GM12878 (cell line): Measurements from ENCODE around the gene CEP131. TPM values are rescaled to one million over a fixed set of nuclear protein-coding genes. Genes with fewer than 3 reads are reported as not detected.

Experiments used
- ATAC-seq: fragments of 200-7000 bp; cut with Tn5 transposase; 3 replicates; pipeline ENCODE4 v1.9.1; 2020; ENCODE audit warnings: mild to moderate bottlenecking, moderate library complexity
- BruUV-seq: library from RNA; stranded (reverse); fragments of 400-500 nt; replicated peaks from 2 replicates; lab custom pipeline; 2021; lab: Mats Ljungman, UMichigan
- CTCF ChIA-PET: fragments of 300-600 bp; sonication (Branson Sonifier 250); formaldehyde crosslinking; extraction: SDS; loops from one replicate; lab custom pipeline; 2021; ENCODE audit warnings: inconsistent platforms; lab: Yijun Ruan, JAX
- POLR2A ChIA-PET: fragments of 350-600 bp; formaldehyde crosslinking; extraction: SDS; loops from one replicate; lab custom pipeline; 2021; ENCODE audit warnings: inconsistent platforms; lab: Charles Lee
- RAD21 ChIA-PET: fragments of 300-600 bp; sonication (Branson Sonifier 250); formaldehyde crosslinking; loops from one replicate; lab custom pipeline; 2023; ENCODE audit warnings: antibody characterized with exemption; ENCODE audit not compliant: unreplicated experiment; lab: Charles Lee
- SMC1A ChIA-PET: fragments of 300-600 bp; sonication (Branson Sonifier 250); formaldehyde crosslinking; loops from one replicate; lab custom pipeline; 2023; ENCODE audit not compliant: unreplicated experiment, uncharacterized antibody; lab: Charles Lee
- DNase-seq: peaks from one replicate; pipeline ENCODE4 v3.0.0-alpha.2; 2011; ENCODE audit warnings: low read depth, low spot score
- FAIRE-seq: peaks from 3 replicates; lab custom pipeline; 2011; peaks lifted over from hg19 to GRCh38; lab: Jason Lieb, UNC
- H2AFZ ChIP-seq: 2 replicates; pipeline ENCODE4 v1.6.0; 2011; ENCODE audit warnings: low read depth, low read length, control low read depth; ENCODE audit not compliant: control insufficient read depth
- H3K27ac ChIP-seq: 2 replicates; pipeline ENCODE4 v1.5.1; 2011; ENCODE audit warnings: control low read depth; ENCODE audit not compliant: control insufficient read depth, insufficient read depth
- H3K27me3 ChIP-seq, 2 experiments: replicated peaks in 1 of 2; 2 replicates each; pipeline versions ENCODE4 v1.6.0 to v1.6.1; 2011; ENCODE audit warnings: low read length in 1 of 2; ENCODE audit not compliant: control insufficient read depth in 2 of 2, insufficient read depth in 2 of 2
- H3K36me3 ChIP-seq, 2 experiments: 2 replicates each; pipeline ENCODE4 v1.5.1; 2011; ENCODE audit warnings: low read length in 1 of 2; ENCODE audit not compliant: control insufficient read depth in 2 of 2, insufficient read depth in 2 of 2
- H3K4me1 ChIP-seq: 2 replicates; pipeline ENCODE4 v1.6.1; 2011; ENCODE audit warnings: mild to moderate bottlenecking, low read length, moderate library complexity, mixed read lengths; ENCODE audit not compliant: control insufficient read depth, insufficient read depth
- H3K4me2 ChIP-seq: 2 replicates; pipeline ENCODE4 v1.6.0; 2011; ENCODE audit warnings: control low read depth; ENCODE audit not compliant: control insufficient read depth, insufficient read depth
- H3K4me3 ChIP-seq: fragments of 200-600 bp; sonication (generic); 2 replicates; pipeline ENCODE4 v1.5.1; 2016
- H3K79me2 ChIP-seq: 2 replicates; pipeline ENCODE4 v1.6.0; 2011; ENCODE audit warnings: low read length; ENCODE audit not compliant: control insufficient read depth, insufficient read depth
- H3K9ac ChIP-seq: 2 replicates; pipeline ENCODE4 v1.8.0; 2011; ENCODE audit warnings: low read length, control low read depth, mixed read lengths; ENCODE audit not compliant: control insufficient read depth, insufficient read depth
- H3K9me3 ChIP-seq: replicated peaks from 3 replicates; pipeline ENCODE4 v1.5.1; 2011; ENCODE audit warnings: mild to moderate bottlenecking, low read length; ENCODE audit not compliant: control insufficient read depth, insufficient read depth
- H4K20me1 ChIP-seq: 2 replicates; pipeline ENCODE4 v1.6.0; 2011; ENCODE audit not compliant: control insufficient read depth, insufficient read depth
- CHD2 ChIP-seq: IDR thresholded peaks from 2 replicates; pipeline ENCODE4 v1.6.1; 2011; ENCODE audit warnings: low read depth, low read length, improper control_type of control experiment, borderline replicate concordance
- EGR1 ChIP-seq, 2 experiments: IDR thresholded peaks; 1 replicate in 1 of 2; 2 replicates in 1 of 2; pipeline ENCODE4 v1.6.1; 2011 to 2012; ENCODE audit warnings: low read depth in 2 of 2, low read length in 2 of 2, borderline replicate concordance in 1 of 2, mild to moderate bottlenecking in 1 of 2, moderate library complexity in 1 of 2
- MXI1 ChIP-seq: fragments of 150-350 bp; IDR thresholded peaks from 2 replicates; pipeline ENCODE4 v1.6.1; 2011; ENCODE audit warnings: low read depth, mild to moderate bottlenecking, inconsistent platforms, low read length, improper control_type of control experiment
- PAX8 ChIP-seq: fragments of 450-650 bp; IDR thresholded peaks from 2 replicates; pipeline ENCODE4 v1.6.1; 2017; ENCODE audit warnings: mild to moderate bottlenecking, moderate library complexity
- STAT1 ChIP-seq: fragments of 450-650 bp; conservative IDR thresholded peaks from 2 replicates; pipeline ENCODE4 v1.6.1; 2014; ENCODE audit warnings: antibody characterized with exemption, mild to moderate bottlenecking
- WGBS: methylation state at CpG from one replicate; pipeline ENCODE4 v1.1.6; 2016; ENCODE audit warnings: low lambda C conversion rate; ENCODE audit not compliant: insufficient replicate concordance, insufficient coverage; ENCODE audit errors: missing lambda C conversion rate; 5-methylcytosine and 5-hydroxymethylcytosine counted together
- in situ Hi-C: fragments of 300-500 bp; cut with MboI; formaldehyde crosslinking; loops from 9 replicates; pipeline ENCODE4 v1.14.3; 2018; ENCODE audit warnings: mixed read lengths
- intact Hi-C: fragments of 100-400 bp; cut with micrococcal nuclease; formaldehyde crosslinking; loops from one replicate; pipeline ENCODE4 v1.14.2; 2022; ENCODE audit not compliant: unreplicated experiment
- polyA plus RNA-seq, 11 experiments: library from polyadenylated mRNA; depleted of rRNA in 4 of 11; unstranded in 6 of 11; stranded (reverse) in 5 of 11; fragments of >200 nt; fragmentation: Nextera tagmentation in 4 of 11; fragmentation: Illumina TruSeq in 1 of 11; extraction: Ambion mirVana in 4 of 11; extraction: Trizol in 1 of 11; gene quantifications; 1 replicate in 1 of 11; 2 replicates in 10 of 11; pipeline versions ENCODE4 v1.2.1 to v1.2.3, GENCODE V29; 2011 to 2016; ENCODE audit warnings: inconsistent platforms in 2 of 11, missing spikeins in 2 of 11, low read depth in 1 of 11
- total RNA-seq, 4 experiments: library from RNA; depleted of rRNA in 3 of 4; stranded (reverse); fragments of >200 nt in 3 of 4; fragmentation: Illumina TruSeq in 1 of 4; extraction: Trizol in 1 of 4; gene quantifications; 2 replicates each; pipeline versions ENCODE4 v1.2.1 to v1.2.3, GENCODE V29; 2013 to 2021
- TF ChIP-seq, protein P1 (sequence below): IDR thresholded peaks from 2 replicates; pipeline ENCODE4 v1.6.1; 2012; ENCODE audit warnings: low read depth, low read length, improper control_type of control experiment
- TF ChIP-seq, protein P2 (sequence below): fragments of 450-650 bp; IDR thresholded peaks from 2 replicates; pipeline ENCODE4 v1.6.1; 2017; ENCODE audit warnings: mild to moderate bottlenecking, moderate library complexity
- TF ChIP-seq, protein P3 (sequence below): fragments of 450-650 bp; formaldehyde crosslinking; IDR thresholded peaks from 2 replicates; pipeline ENCODE4 v1.5.0; 2022; ENCODE audit warnings: mild to moderate bottlenecking, missing genetic modification characterization

Gene CEP131
- total and polyA plus RNA-seq, 10 of the 15 experiments (the other 5 are each of a cell fraction or from before 2014, with no cell fraction given): 0.05 to 17.3 (median 6.7) TPM

DNA sequence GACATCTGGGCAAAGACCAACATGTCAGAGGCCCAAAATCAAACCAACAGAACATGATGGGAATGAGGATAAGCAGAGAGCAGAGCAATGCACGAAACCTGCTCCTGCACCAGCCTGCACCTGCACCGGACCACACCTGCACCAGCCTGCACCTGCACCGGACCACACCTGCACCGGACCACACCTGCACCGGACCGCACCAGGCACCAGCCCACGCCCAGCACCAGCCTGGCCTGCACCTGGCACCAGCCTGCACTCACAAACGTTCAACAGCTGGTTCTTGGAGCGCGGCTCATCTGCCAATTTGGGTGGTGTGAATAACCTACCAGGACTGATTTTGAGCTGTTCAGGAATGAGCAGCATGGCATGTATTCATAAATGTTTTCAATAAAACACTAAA is 18.2 kb downstream of the CEP131 start:
- no peak for TF ChIP-seq CHD2
- TF ChIP-seq, protein P1, sequence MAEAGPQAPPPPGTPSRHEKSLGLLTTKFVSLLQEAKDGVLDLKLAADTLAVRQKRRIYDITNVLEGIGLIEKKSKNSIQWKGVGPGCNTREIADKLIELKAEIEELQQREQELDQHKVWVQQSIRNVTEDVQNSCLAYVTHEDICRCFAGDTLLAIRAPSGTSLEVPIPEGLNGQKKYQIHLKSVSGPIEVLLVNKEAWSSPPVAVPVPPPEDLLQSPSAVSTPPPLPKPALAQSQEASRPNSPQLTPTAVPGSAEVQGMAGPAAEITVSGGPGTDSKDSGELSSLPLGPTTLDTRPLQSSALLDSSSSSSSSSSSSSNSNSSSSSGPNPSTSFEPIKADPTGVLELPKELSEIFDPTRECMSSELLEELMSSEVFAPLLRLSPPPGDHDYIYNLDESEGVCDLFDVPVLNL: no peak
- no peak for TF ChIP-seq PAX8
- no peak for TF ChIP-seq MXI1
- TF ChIP-seq, protein P2, sequence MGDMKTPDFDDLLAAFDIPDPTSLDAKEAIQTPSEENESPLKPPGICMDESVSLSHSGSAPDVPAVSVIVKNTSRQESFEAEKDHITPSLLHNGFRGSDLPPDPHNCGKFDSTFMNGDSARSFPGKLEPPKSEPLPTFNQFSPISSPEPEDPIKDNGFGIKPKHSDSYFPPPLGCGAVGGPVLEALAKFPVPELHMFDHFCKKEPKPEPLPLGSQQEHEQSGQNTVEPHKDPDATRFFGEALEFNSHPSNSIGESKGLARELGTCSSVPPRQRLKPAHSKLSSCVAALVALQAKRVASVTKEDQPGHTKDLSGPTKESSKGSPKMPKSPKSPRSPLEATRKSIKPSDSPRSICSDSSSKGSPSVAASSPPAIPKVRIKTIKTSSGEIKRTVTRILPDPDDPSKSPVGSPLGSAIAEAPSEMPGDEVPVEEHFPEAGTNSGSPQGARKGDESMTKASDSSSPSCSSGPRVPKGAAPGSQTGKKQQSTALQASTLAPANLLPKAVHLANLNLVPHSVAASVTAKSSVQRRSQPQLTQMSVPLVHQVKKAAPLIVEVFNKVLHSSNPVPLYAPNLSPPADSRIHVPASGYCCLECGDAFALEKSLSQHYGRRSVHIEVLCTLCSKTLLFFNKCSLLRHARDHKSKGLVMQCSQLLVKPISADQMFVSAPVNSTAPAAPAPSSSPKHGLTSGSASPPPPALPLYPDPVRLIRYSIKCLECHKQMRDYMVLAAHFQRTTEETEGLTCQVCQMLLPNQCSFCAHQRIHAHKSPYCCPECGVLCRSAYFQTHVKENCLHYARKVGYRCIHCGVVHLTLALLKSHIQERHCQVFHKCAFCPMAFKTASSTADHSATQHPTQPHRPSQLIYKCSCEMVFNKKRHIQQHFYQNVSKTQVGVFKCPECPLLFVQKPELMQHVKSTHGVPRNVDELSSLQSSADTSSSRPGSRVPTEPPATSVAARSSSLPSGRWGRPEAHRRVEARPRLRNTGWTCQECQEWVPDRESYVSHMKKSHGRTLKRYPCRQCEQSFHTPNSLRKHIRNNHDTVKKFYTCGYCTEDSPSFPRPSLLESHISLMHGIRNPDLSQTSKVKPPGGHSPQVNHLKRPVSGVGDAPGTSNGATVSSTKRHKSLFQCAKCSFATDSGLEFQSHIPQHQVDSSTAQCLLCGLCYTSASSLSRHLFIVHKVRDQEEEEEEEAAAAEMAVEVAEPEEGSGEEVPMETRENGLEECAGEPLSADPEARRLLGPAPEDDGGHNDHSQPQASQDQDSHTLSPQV: no peak
- TF ChIP-seq, protein P3, sequence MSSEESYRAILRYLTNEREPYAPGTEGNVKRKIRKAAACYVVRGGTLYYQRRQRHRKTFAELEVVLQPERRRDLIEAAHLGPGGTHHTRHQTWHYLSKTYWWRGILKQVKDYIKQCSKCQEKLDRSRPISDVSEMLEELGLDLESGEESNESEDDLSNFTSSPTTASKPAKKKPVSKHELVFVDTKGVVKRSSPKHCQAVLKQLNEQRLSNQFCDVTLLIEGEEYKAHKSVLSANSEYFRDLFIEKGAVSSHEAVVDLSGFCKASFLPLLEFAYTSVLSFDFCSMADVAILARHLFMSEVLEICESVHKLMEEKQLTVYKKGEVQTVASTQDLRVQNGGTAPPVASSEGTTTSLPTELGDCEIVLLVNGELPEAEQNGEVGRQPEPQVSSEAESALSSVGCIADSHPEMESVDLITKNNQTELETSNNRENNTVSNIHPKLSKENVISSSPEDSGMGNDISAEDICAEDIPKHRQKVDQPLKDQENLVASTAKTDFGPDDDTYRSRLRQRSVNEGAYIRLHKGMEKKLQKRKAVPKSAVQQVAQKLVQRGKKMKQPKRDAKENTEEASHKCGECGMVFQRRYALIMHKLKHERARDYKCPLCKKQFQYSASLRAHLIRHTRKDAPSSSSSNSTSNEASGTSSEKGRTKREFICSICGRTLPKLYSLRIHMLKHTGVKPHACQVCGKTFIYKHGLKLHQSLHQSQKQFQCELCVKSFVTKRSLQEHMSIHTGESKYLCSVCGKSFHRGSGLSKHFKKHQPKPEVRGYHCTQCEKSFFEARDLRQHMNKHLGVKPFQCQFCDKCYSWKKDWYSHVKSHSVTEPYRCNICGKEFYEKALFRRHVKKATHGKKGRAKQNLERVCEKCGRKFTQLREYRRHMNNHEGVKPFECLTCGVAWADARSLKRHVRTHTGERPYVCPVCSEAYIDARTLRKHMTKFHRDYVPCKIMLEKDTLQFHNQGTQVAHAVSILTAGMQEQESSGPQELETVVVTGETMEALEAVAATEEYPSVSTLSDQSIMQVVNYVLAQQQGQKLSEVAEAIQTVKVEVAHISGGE (CRISPR knock-in tag): no peak
- TF ChIP-seq STAT1: no peak
- no peak for TF ChIP-seq EGR1 (IDR thresholded peaks at IDR 0.05; ENCODE audit: borderline replicate concordance in 1 of 2, low read depth in 2 of 2, low read length in 2 of 2)
- Histone ChIP-seq H3K27ac (no peak overlapping the region), H3K9me3 (no peaks in the 10 kb centered on the region), H3K4me2 (no peak overlapping the region), H3K27me3 (no peaks in the 10 kb centered on the region), H4K20me1 (no peaks in the 10 kb centered on the region), H3K4me1 (no peaks in the 10 kb centered on the region), H3K79me2 (no peaks in the 10 kb centered on the region), H3K4me3 (no peak overlapping the region), H3K9ac (no peak overlapping the region), H2AFZ (no peak overlapping the region), H3K36me3 (peaks cover 4 to 12% of the 10 kb centered on the region in 2 experiments; a peak in 2 of 4 replicates)
- SMC1A ChIA-PET: no interaction called here
- in situ Hi-C loops (no loop called here), intact Hi-C loops (no loop called here)
- no peak for ATAC-seq
- WGBS: 74% methylated on average over 10 of the region's 10 CpGs
- CTCF ChIA-PET: no interaction called here
- no TSS peak for BruUV-seq
- DNase-seq: no peak
- RAD21 ChIA-PET: no interaction called here
- FAIRE-seq: no peak
- POLR2A ChIA-PET: no interaction called here
